Measurements from ENCODE around the gene CHMP5. TPM values are rescaled to one million over a fixed set of nuclear protein-coding genes. Genes with fewer than 3 reads are reported as not detected.
A peak's percentile ranks its signal among the peaks of the same experiment; 100 is the strongest.

CHMP5 gene
- total RNA-seq, 4 donors from 2014 or later, result 39.5 to 60.4 (median 56.0) TPM

DNA sequence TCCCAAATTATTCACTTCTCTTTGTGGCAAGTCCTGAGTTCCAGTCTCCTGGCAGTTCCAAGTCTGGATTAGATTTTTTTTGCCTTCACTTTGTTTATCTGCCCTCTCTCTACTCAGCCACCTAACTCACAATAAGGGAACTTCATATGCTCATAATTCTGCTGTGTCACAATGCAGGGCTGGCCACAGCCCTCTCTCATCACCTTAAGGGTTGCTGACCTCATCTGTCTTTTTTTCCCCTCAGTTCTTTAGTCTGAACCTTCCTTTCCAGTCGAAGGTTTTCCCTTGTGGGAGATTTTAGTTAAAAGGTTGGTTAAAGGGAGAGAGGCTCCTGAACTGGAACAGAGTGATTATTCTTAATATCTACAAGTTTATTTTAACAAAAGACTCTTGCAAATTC, 4.5 kb upstream of the CHMP5 start:
- TF ChIP-seq CTCF (IDR thresholded peaks at IDR 0.05), result no peak
- DNase-seq (ENCODE audit: low spot score) (no peak), ATAC-seq (ENCODE audit: low FRiP score) (no peak)

GRCh38 chr9:33263131-33264002, 1.5 kb upstream of the CHMP5 start:
- TF ChIP-seq CTCF (IDR thresholded peaks at IDR 0.05), result no peak
- no peak for DNase-seq (ENCODE audit: low spot score)
- ATAC-seq (ENCODE audit: low FRiP score), result peak; percentile 9

- ATAC-seq (ENCODE audit: low FRiP score) (peak; percentile 11), DNase-seq (ENCODE audit: low spot score) (no peak)
- no peak for TF ChIP-seq CTCF (IDR thresholded peaks at IDR 0.05)
Measured at GRCh38 chr9:33264003-33264472, 811 bp upstream of the CHMP5 start.

DNA sequence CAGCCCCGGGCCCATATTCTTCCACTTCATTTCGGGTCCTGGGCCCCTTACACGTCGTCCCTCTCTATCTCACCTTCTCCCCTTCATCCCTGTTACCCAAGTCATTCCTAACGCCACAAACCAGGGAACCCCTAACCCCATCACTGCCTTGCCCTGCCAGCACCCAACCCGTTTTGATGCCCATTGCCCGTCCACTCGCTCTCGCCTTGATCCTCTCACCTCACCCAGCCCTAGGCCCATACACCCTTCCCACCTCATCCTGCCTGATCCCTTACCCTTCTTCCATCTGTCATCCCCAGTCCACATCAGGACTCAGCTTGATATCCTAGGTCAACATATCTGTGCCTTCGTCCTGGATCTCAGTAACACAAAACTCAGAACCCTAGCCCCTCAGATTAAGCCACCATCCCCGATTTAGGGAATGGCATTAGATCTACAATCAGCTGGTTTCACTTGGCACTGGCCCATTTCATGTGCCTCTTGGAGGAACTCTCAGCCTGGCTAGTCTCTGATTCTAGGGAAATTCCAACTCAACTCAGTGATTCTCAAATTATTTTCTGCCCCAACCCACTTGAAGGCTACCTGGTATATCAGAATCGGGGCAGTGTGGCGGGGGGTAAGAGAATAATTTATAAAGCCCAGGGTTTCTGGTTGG, 489 bp downstream of the CHMP5 start:
- TF ChIP-seq CTCF (IDR thresholded peaks at IDR 0.05), result no peak
- no peak for ATAC-seq (ENCODE audit: low FRiP score)
- DNase-seq (ENCODE audit: low spot score), result no peak

DNA sequence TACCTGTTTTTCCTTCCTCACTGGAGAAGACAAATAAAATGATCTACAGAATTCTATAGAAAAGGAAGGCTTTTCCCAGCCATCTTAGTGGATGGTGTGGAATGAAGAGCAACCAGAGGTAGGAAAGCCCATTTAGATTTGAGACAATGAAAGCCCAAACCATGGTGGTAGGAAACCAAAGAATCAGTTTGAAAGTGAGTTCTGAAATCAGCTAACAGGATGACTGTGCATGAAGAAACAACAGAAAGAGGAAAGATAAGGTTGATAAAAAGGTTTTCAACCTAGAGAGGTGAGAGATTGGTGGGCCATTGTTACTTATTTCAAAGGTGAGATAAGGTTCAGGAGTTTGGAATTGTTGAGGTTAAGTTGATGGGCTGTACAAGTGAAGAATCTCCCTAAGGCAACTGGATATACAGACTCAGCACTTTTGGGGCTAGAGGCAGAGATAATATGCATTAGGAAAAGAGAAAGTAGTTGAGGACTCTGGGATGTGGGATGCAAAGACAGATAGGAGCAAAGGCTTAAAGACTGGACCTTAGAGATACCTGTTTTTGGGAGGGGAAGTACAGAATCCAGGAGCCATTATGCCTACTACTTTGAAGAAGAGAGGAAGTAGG, 2.4 kb downstream of the CHMP5 start:
- ATAC-seq (ENCODE audit: low FRiP score), result no peak
- no peak for DNase-seq (ENCODE audit: low spot score)
- no peak for TF ChIP-seq CTCF (IDR thresholded peaks at IDR 0.05)

DNA sequence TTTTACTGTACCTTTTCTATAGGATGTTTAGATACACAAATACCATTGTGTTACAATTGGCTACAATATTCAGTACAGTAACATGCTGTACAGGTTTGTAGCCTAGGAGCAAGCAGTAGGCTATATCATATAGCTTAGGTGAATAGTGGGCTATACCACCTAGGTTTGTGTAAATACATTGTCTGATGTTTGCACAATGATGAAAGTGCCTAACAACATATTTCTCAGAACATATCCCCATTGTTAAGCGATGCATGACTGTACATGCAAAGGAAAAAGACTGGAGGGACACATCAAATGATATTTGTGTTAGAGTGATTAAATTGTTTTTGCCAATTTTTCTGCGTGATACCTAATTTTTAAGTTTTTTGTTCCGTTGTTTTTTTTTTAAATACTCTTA, 5.3 kb downstream of the CHMP5 start:
- TF ChIP-seq CTCF (IDR thresholded peaks at IDR 0.05), result no peak
- no peak for ATAC-seq (ENCODE audit: low FRiP score)
- no peak for DNase-seq (ENCODE audit: low spot score)

Measured in omental fat pad (tissue), 4 donors.